ENCODE results near the gene ENKD1.

ENKD1 gene

DNA sequence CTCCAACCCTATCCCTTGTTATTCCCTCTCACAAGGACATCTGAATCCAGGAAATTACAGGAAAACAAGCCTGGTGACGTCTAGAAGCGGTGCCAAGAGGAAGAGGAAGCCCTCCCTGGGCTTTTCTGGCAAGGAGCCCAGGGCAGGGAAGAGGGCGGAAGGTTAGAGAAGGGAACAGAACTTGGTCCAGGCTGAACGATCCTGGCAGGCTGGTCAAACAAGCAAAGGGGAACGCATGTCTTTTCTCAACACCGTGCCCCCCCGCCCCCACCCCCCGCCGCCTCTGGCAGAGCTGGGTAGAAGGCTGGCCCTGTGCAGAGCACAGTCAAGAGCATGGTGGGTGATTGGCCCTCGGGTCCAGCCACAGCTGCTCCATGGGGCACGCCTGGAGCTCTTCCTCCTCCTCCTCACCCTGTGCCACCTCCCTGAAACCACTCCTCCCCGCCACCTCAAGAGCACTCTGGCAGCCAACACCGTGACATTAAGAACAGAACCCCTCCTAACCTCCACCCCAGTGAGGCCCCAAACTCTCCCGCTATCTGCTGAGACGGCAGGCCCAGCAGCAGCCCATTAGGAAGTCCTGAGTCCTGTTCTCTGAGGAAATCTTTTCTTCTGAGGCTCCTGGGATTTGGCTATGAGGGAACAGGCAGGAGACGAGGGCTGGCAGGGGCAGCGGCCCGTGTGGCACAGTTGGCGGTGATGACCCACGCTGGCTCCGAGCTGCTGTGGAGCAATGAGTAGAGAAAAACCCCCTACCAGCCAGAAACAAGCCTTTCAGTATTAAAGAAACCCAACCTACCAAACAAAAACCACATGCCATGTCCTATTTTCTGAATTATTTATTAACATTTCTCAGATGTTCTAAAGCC, 7.4 kb upstream of the ENKD1 start:
- H3K4me3 ChIP-seq (ENCODE audit: low read depth, low read length), result no peak overlapping the region
- TF ChIP-seq, protein P1, sequence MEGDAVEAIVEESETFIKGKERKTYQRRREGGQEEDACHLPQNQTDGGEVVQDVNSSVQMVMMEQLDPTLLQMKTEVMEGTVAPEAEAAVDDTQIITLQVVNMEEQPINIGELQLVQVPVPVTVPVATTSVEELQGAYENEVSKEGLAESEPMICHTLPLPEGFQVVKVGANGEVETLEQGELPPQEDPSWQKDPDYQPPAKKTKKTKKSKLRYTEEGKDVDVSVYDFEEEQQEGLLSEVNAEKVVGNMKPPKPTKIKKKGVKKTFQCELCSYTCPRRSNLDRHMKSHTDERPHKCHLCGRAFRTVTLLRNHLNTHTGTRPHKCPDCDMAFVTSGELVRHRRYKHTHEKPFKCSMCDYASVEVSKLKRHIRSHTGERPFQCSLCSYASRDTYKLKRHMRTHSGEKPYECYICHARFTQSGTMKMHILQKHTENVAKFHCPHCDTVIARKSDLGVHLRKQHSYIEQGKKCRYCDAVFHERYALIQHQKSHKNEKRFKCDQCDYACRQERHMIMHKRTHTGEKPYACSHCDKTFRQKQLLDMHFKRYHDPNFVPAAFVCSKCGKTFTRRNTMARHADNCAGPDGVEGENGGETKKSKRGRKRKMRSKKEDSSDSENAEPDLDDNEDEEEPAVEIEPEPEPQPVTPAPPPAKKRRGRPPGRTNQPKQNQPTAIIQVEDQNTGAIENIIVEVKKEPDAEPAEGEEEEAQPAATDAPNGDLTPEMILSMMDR (IDR thresholded peaks at IDR 0.05; ENCODE audit: low read depth, low read length), result no peak
- TF ChIP-seq POLR2A (IDR thresholded peaks at IDR 0.05; ENCODE audit: extremely low read depth, insufficient read length) (no peak), MYC (IDR thresholded peaks at IDR 0.05; ENCODE audit: low read depth, low read length) (no peak)
- TF ChIP-seq, protein P2, sequence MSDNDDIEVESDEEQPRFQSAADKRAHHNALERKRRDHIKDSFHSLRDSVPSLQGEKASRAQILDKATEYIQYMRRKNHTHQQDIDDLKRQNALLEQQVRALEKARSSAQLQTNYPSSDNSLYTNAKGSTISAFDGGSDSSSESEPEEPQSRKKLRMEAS (IDR thresholded peaks at IDR 0.05; ENCODE audit: low read depth, low read length), result no peak
- DNase-seq (ENCODE audit: low read depth), result no peak

DNA sequence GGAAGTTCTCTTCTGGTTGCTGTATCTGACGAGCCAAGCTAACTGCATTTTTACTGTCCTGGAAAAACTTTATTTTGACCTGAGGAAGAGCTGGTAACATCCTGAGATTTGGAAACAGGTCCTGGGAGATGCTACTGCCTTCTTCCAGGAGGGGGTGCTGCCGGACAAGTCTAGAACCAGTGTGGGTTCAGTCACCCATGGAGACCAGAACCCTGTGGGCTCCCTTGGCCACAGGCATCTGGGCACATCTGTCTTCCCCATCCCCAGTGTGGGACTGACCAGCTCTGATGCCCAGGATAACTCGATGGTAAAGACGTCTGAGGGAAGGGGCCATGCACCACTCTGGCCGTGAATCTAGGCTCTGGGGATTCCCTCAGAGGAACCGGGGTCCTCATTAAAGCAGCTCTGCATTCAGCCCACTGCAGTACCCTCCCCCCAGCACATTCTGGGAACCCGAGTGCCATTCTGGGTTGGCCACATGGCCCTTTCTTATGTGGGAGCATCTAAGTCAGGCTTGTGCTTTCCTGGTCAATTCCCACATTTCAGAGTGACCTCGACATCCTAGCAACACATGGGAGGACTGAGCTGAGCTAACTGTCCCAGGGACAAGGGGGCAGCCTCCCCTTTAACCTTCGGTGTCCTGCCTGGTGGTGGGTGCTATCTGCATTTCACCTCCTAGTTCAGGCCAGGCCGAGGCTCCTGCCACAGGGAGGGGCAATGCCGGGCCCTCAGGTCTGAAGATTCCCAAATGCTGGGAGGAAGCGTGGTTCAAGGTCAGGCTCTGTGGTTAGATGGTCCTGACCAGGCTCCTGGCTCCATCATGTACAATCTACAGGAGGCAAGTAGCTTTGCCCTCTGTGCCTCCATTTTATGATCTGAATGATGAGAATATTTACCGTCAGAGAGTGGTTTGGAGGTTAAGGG, 6.5 kb upstream of the ENKD1 start:
- TF ChIP-seq, protein P2 (IDR thresholded peaks at IDR 0.05; ENCODE audit: low read depth, low read length), result no peak
- TF ChIP-seq, protein P1 (IDR thresholded peaks at IDR 0.05; ENCODE audit: low read depth, low read length), result peak; percentile 91
- no peak overlapping the region for H3K4me3 ChIP-seq (ENCODE audit: low read depth, low read length)
- DNase-seq (ENCODE audit: low read depth), result peak; percentile 75

DNA sequence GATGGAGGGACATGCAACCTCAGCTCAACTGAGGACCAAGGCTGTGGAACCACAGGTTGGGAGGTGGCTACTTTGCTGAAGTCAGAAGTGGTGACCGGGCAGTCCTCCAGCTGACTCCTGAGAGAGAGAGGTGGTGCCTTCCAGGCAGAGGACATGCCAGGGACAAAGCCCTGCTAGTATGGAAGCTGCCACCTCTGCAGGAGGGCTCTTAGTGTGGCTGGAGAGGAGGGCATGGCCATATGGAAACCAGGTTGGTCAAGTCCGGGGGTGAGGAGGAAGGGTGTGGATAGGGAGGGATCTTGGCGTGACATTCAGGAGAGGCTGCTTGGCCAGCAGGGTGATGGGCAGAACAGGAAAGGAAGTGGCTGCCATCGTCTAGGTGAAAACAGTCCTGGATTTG, 5.8 kb upstream of the ENKD1 start:
- DNase-seq (ENCODE audit: low read depth), result no peak
- no peak overlapping the region for H3K4me3 ChIP-seq (ENCODE audit: low read depth, low read length)
- TF ChIP-seq, protein P1 (IDR thresholded peaks at IDR 0.05; ENCODE audit: low read depth, low read length), result no peak
- no peak for TF ChIP-seq POLR2A (IDR thresholded peaks at IDR 0.05; ENCODE audit: extremely low read depth, insufficient read length)
- TF ChIP-seq MYC (IDR thresholded peaks at IDR 0.05; ENCODE audit: low read depth, low read length), result no peak
- TF ChIP-seq, protein P2 (IDR thresholded peaks at IDR 0.05; ENCODE audit: low read depth, low read length), result no peak

DNA sequence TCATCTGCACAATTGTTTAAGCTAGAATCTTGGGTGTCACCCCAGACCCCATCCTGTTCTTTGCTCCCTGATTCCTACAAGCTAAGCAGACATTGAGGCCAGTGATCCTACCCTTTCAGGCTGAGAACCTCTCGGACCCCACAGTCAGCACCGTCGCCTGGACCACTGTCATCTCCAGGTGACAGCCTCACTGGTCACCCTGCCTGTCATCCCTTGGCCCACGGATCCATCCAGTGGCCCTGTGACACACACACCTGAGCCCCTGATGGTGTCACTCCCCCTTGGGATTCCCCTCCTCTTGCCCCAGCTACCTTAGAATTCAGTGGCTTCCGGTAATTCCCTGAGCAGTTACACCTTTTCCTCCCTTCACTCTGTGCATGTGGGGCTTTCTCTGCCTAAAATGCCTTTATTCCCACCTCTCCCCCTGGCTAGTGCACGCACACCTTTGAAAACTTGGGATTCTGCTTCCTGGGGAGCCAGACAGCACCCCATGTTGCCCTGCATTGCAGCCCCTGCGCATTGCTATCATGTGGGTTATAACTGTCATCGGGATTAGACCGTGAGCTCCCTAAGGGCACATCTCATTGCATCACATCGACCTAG, 3.0 kb upstream of the ENKD1 start:
- no peak overlapping the region for H3K4me3 ChIP-seq (ENCODE audit: low read depth, low read length)
- no peak for DNase-seq (ENCODE audit: low read depth)
- TF ChIP-seq, protein P1 (IDR thresholded peaks at IDR 0.05; ENCODE audit: low read depth, low read length), result no peak
- TF ChIP-seq MYC (IDR thresholded peaks at IDR 0.05; ENCODE audit: low read depth, low read length) (no peak), POLR2A (IDR thresholded peaks at IDR 0.05; ENCODE audit: extremely low read depth, insufficient read length) (no peak)
- TF ChIP-seq, protein P2 (IDR thresholded peaks at IDR 0.05; ENCODE audit: low read depth, low read length), result no peak

DNA sequence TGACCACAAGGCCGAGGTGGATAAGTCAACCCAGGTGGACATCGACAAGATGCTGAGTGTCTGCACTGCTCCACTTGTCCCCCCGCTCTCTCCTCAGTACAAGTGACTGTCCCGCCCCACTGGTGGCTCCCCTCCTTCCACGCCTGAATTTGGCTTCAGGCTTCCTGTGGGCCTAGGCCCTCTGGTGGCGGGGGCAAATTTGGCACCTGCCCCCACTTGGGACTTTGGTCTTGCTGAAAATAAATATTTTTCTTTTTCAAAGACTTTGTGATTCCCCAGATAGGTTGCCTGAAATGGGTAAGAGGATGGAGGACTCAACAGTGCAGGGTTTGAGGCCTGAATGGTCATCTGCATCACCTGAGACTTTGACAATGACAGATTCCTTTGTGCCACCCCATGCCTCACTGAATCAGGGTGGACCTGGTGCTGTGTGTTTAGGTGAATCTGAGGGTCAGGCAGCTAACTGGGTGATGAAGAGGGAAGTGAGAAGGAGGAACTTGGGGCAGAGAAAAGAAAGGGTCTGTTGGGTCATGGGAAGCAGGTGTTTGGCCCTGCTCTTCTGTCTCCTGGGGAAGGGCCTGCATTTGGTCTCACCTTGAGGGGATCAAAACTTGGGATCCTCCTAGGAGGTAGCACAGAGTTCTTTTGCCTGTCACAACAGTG, 2.1 kb upstream of the ENKD1 start:
- peak; percentile 38 for DNase-seq (ENCODE audit: low read depth)
- TF ChIP-seq, protein P1 (IDR thresholded peaks at IDR 0.05; ENCODE audit: low read depth, low read length), result peak; percentile 54
- TF ChIP-seq, protein P2 (IDR thresholded peaks at IDR 0.05; ENCODE audit: low read depth, low read length), result no peak
- TF ChIP-seq MYC (IDR thresholded peaks at IDR 0.05; ENCODE audit: low read depth, low read length) (no peak), POLR2A (IDR thresholded peaks at IDR 0.05; ENCODE audit: extremely low read depth, insufficient read length) (no peak)
- no peak overlapping the region for H3K4me3 ChIP-seq (ENCODE audit: low read depth, low read length)

Measured in NB4 (cell line).